ENCODE results near the gene SYTL3. TPM values are rescaled to one million over a fixed set of nuclear protein-coding genes. Genes with fewer than 3 reads are reported as not detected.

SYTL3 gene
- total RNA-seq, 1 experiment from 2014 or later: 7.8 TPM

- peaks cover 91% of the 10 kb centered on the region for H3K36me3 ChIP-seq (ENCODE audit: low read depth)
- no peaks in the 10 kb centered on the region for H3K9me3 ChIP-seq (ENCODE audit: insufficient read depth, low read depth)
- H3K27me3 ChIP-seq (ENCODE audit: insufficient read depth, low read depth): no peaks in the 10 kb centered on the region
- intact Hi-C loops (cut with micrococcal nuclease; ENCODE audit: unreplicated experiment): loop anchor here (5.0 to 10.0 kb wide), 2 partner anchors 65 to 202 kb away; no protein-coding TSS in a partner anchor
- no TSS peak for BruUV-seq (replicated peaks)
- no peaks in the 10 kb centered on the region for H3K9me2 ChIP-seq (ENCODE audit: insufficient read depth)
- ChIA-PET POLR2A (ENCODE audit: unreplicated experiment) (interaction anchor here (0.6 kb wide), 1 partner anchor 19 kb away, joined by 3 read pairs; no protein-coding TSS in a partner anchor), CTCF (no interaction called here)
- H2AFZ ChIP-seq: no peak overlapping the region
- H3K4me3 ChIP-seq: no peak overlapping the region
- peaks cover 88% of the 10 kb centered on the region for H3K79me2 ChIP-seq (ENCODE audit: low read depth)
- H4K20me1 ChIP-seq (ENCODE audit: insufficient read depth): peaks cover 35% of the 10 kb centered on the region
- peaks cover 98% of the 10 kb centered on the region for H3F3A ChIP-seq (ENCODE audit: insufficient read depth, low read depth)
- peak overlapping the region; percentile 86 for H3K27ac ChIP-seq
- no peak overlapping the region for H3K4me2 ChIP-seq
- H3K4me1 ChIP-seq (replicated peaks; ENCODE audit: insufficient read depth): peaks cover 40% of the 10 kb centered on the region
- DNase-seq: no peak
- TF ChIP-seq, protein P1, sequence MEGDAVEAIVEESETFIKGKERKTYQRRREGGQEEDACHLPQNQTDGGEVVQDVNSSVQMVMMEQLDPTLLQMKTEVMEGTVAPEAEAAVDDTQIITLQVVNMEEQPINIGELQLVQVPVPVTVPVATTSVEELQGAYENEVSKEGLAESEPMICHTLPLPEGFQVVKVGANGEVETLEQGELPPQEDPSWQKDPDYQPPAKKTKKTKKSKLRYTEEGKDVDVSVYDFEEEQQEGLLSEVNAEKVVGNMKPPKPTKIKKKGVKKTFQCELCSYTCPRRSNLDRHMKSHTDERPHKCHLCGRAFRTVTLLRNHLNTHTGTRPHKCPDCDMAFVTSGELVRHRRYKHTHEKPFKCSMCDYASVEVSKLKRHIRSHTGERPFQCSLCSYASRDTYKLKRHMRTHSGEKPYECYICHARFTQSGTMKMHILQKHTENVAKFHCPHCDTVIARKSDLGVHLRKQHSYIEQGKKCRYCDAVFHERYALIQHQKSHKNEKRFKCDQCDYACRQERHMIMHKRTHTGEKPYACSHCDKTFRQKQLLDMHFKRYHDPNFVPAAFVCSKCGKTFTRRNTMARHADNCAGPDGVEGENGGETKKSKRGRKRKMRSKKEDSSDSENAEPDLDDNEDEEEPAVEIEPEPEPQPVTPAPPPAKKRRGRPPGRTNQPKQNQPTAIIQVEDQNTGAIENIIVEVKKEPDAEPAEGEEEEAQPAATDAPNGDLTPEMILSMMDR (conservative IDR thresholded peaks at IDR 0.05): no peak
- no peak for TF ChIP-seq EZH2 (IDR thresholded peaks at IDR 0.05; ENCODE audit: low read depth)
Observed at GRCh38 chr6:158769771-158770432, 120.0 kb downstream of the SYTL3 start.

GRCh38 chr6:158770533-158771330, 120.9 kb downstream of the SYTL3 start:
- TF ChIP-seq, protein P1 (conservative IDR thresholded peaks at IDR 0.05): no peak
- TF ChIP-seq EZH2 (IDR thresholded peaks at IDR 0.05; ENCODE audit: low read depth): no peak
- H3K27me3 ChIP-seq (ENCODE audit: insufficient read depth, low read depth): no peaks in the 10 kb centered on the region
- H3K36me3 ChIP-seq (ENCODE audit: low read depth): peaks cover 93% of the 10 kb centered on the region
- no peaks in the 10 kb centered on the region for H3K9me3 ChIP-seq (ENCODE audit: insufficient read depth, low read depth)
- H3K4me2 ChIP-seq: no peak overlapping the region
- no peak overlapping the region for H3K4me3 ChIP-seq
- peaks cover 39% of the 10 kb centered on the region for H4K20me1 ChIP-seq (ENCODE audit: insufficient read depth)
- POLR2A ChIA-PET (ENCODE audit: unreplicated experiment): no interaction called here
- peaks cover 95% of the 10 kb centered on the region for H3K79me2 ChIP-seq (ENCODE audit: low read depth)
- peaks cover 98% of the 10 kb centered on the region for H3F3A ChIP-seq (ENCODE audit: insufficient read depth, low read depth)
- no peaks in the 10 kb centered on the region for H3K9me2 ChIP-seq (ENCODE audit: insufficient read depth)
- H3K4me1 ChIP-seq (replicated peaks; ENCODE audit: insufficient read depth): peaks cover 48% of the 10 kb centered on the region
- no peak for DNase-seq
- no peak overlapping the region for H2AFZ ChIP-seq
- intact Hi-C loops (cut with micrococcal nuclease; ENCODE audit: unreplicated experiment): loop anchor here (5.0 kb wide), 1 partner anchor 202 kb away; no protein-coding TSS in a partner anchor
- no TSS peak for BruUV-seq (replicated peaks)
- CTCF ChIA-PET: no interaction called here
- peak overlapping the region; percentile 86 for H3K27ac ChIP-seq

DNA sequence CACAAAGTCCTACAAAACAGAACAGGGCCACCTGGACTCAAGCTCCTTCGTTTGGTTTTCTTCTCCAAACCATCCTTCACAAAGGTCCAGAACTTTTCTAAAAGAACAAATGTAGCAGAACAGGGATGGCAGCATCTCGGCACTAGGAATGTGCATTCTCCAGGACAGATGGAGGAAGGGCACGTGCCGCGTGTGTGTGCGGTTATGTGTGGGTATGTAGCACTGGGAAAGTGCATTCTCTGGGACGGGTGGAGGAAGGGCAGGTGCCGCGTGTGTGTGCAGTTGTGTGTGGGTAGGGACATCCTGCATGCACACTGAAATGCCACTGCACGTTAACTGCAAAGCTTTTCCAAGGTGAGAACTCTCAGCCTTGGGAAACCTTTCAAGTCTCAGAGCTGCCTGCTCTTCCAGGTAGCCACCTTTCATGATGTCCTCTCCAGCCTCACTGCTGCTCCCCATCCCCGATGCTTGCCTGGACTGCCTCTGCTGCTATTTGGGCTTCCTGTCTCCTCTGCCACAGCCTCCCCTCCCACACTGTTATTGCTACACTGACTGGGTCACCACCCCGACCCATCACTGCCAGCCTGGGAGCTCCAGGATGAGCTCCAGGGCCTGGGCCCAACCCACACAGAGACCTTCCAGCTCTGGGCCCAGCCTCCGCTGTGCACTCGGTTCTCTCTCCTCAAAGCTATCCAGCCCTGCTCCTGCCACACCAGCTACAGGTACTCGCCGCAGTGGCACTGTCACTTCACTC, 121.7 kb downstream of the SYTL3 start:
- ChIA-PET POLR2A (ENCODE audit: unreplicated experiment) (no interaction called here), CTCF (no interaction called here)
- H3K27me3 ChIP-seq (ENCODE audit: insufficient read depth, low read depth): no peaks in the 10 kb centered on the region
- no peaks in the 10 kb centered on the region for H3K9me2 ChIP-seq (ENCODE audit: insufficient read depth)
- H3F3A ChIP-seq (ENCODE audit: insufficient read depth, low read depth): peaks cover 98% of the 10 kb centered on the region
- TF ChIP-seq, protein P1 (conservative IDR thresholded peaks at IDR 0.05): no peak
- no peak for TF ChIP-seq EZH2 (IDR thresholded peaks at IDR 0.05; ENCODE audit: low read depth)
- H3K4me2 ChIP-seq: peak overlapping the region; percentile 52
- H4K20me1 ChIP-seq (ENCODE audit: insufficient read depth): peaks cover 44% of the 10 kb centered on the region
- peak overlapping the region; percentile 86 for H3K27ac ChIP-seq
- intact Hi-C loops (cut with micrococcal nuclease; ENCODE audit: unreplicated experiment): loop anchor here (2.0 to 5.0 kb wide), 4 partner anchors 47 to 201 kb away; partner anchors contain the start of gene EZR
- BruUV-seq (replicated peaks): no TSS peak
- DNase-seq: peak in 1 of 2 experiments; percentile 32
- no peak overlapping the region for H2AFZ ChIP-seq
- H3K4me1 ChIP-seq (replicated peaks; ENCODE audit: insufficient read depth): peaks cover 57% of the 10 kb centered on the region
- H3K79me2 ChIP-seq (ENCODE audit: low read depth): peaks cover 95% of the 10 kb centered on the region
- H3K9me3 ChIP-seq (ENCODE audit: insufficient read depth, low read depth): no peaks in the 10 kb centered on the region
- no peak overlapping the region for H3K4me3 ChIP-seq
- peaks cover 93% of the 10 kb centered on the region for H3K36me3 ChIP-seq (ENCODE audit: low read depth)
